ENCODE measurements around the gene AQP12A. TPM values are rescaled to one million over a fixed set of nuclear protein-coding genes. Genes with fewer than 3 reads are reported as not detected.

AQP12A gene
- total and polyA plus RNA-seq, 11 donors: not detected

- peaks cover 0 to 6% (median 0%) of the 10 kb centered on the region in 9 donors for H3K27me3 ChIP-seq
- no peak for DNase-seq
- intact Hi-C loops (cut with DNase I): no loop called here
- no peak overlapping the region for H3K27ac ChIP-seq
- no peak for TF ChIP-seq POLR2A (IDR thresholded peaks at IDR 0.05)
- no peak for TF ChIP-seq CTCF (IDR thresholded peaks at IDR 0.05)
- no peaks in the 10 kb centered on the region for H3K4me1 ChIP-seq
- no peak for ATAC-seq
- no peak overlapping the region for H3K4me3 ChIP-seq
- H3K9me3 ChIP-seq: no peaks in the 10 kb centered on the region
- H3K36me3 ChIP-seq: no peaks in the 10 kb centered on the region
- 77 to 84% (median 82%) methylated on average over 7 of the region's 7 CpGs for WGBS, 4 donors
These were observed 46.3 kb downstream of the AQP12A start for GRCh38 chr2:240737958-240738357.

- DNase-seq (no peak), ATAC-seq (no peak)
- intact Hi-C loops (cut with DNase I): no loop called here
- TF ChIP-seq CTCF (IDR thresholded peaks at IDR 0.05) (no peak), POLR2A (IDR thresholded peaks at IDR 0.05) (no peak)
- Histone ChIP-seq H3K27ac (no peak overlapping the region), H3K4me1 (no peaks in the 10 kb centered on the region), H3K36me3 (no peaks in the 10 kb centered on the region), H3K4me3 (no peak overlapping the region), H3K9me3 (no peaks in the 10 kb centered on the region), H3K27me3 (peaks cover 0 to 6% (median 0%) of the 10 kb centered on the region in 9 donors)
- WGBS, 4 donors: 76 to 81% (median 77%) methylated on average over 16 of the region's 16 CpGs
These were observed 48.1 kb downstream of the AQP12A start for GRCh38 chr2:240739797-240740196.

GRCh38 chr2:240741091-240741490 is 49.4 kb downstream of the AQP12A start:
- no peaks in the 10 kb centered on the region for H3K9me3 ChIP-seq
- intact Hi-C loops (cut with DNase I): no loop called here
- no peaks in the 10 kb centered on the region for H3K36me3 ChIP-seq
- TF ChIP-seq CTCF (IDR thresholded peaks at IDR 0.05) (no peak), POLR2A (IDR thresholded peaks at IDR 0.05) (no peak)
- no peak for ATAC-seq
- H3K4me3 ChIP-seq: no peak overlapping the region
- 74 to 89% (median 83%) methylated on average over 11 to 18 of the region's 18 CpGs for WGBS, 4 donors
- H3K27ac ChIP-seq: no peak overlapping the region
- no peak for DNase-seq
- H3K4me1 ChIP-seq: no peaks in the 10 kb centered on the region
- H3K27me3 ChIP-seq: peaks cover 0 to 6% (median 0%) of the 10 kb centered on the region in 9 donors

- no peak for ATAC-seq
- WGBS, 4 donors: 79 to 87% (median 83%) methylated on average over 12 to 13 of the region's 13 CpGs
These were observed 51.0 kb downstream of the AQP12A start for GRCh38 chr2:240742602-240743095.

More at GRCh38 chr2:240742602-240743095, 51.0 kb downstream of the AQP12A start:
- TF ChIP-seq POLR2A (IDR thresholded peaks at IDR 0.05) (no peak), CTCF (IDR thresholded peaks at IDR 0.05) (no peak)
- Histone ChIP-seq H3K27ac (no peak overlapping the region), H3K4me1 (no peaks in the 10 kb centered on the region), H3K9me3 (no peaks in the 10 kb centered on the region), H3K36me3 (no peaks in the 10 kb centered on the region), H3K4me3 (no peak overlapping the region), H3K27me3 (no peaks in the 10 kb centered on the region)
- DNase-seq: no peak
- intact Hi-C loops (cut with DNase I): no loop called here

All from heart left ventricle (tissue), 16 donors.